Effector CD4-positive, alpha-beta T cell (primary cell): ENCODE measurements around the gene SIPA1.
A peak's percentile ranks its signal among the peaks of the same experiment; 100 is the strongest.
"Not testable (repeated sequence)": the region's sequence is repeated elsewhere in the genome, so short reads cannot be mapped to it uniquely, and the experiment has no call there.

ENCODE experiments used
- DNase-seq: peaks from one replicate; pipeline ENCODE4 v3.0.0-alpha.2; 2020

The SIPA1 gene

GRCh38 chr11:65662799-65663638, 25.1 kb downstream of the SIPA1 start, which contains the start of gene RELA:
RELA (minus strand) TSS chr11:65662916; CDS start chr11:65662832, 84 bp downstream.
- DNase-seq = peak; percentile 84

GRCh38 chr11:65663639-65664200, 25.8 kb downstream of the SIPA1 start:
- no peak for DNase-seq

- DNase-seq = no peak
These were observed 34.4 kb downstream of the SIPA1 start for GRCh38 chr11:65672180-65672860.

GRCh38 chr11:65672982-65673381, 35.1 kb downstream of the SIPA1 start:
- no peak for DNase-seq

GRCh38 chr11:65680192-65680743, 42.4 kb downstream of the SIPA1 start:
- no peak for DNase-seq

GRCh38 chr11:65683480-65683879, 45.6 kb downstream of the SIPA1 start:
- not testable (repeated sequence) for DNase-seq

GRCh38 chr11:65685981-65686380, 48.1 kb downstream of the SIPA1 start:
- no peak for DNase-seq

- DNase-seq = not testable (repeated sequence)
These were observed 53.9 kb downstream of the SIPA1 start for GRCh38 chr11:65691847-65692246.

- no peak for DNase-seq
These were observed 54.5 kb downstream of the SIPA1 start for GRCh38 chr11:65692367-65692766.

GRCh38 chr11:65695459-65696241, 57.7 kb downstream of the SIPA1 start:
- no peak for DNase-seq

GRCh38 chr11:65696802-65697552, 59.1 kb downstream of the SIPA1 start:
- no peak for DNase-seq

GRCh38 chr11:65698205-65698604, 60.3 kb downstream of the SIPA1 start:
- DNase-seq = no peak

- DNase-seq = no peak
These were observed 61.4 kb downstream of the SIPA1 start for GRCh38 chr11:65699306-65699705.

GRCh38 chr11:65700399-65700798, 62.5 kb downstream of the SIPA1 start:
- DNase-seq = no peak
